Lower lobe of right lung (tissue), 2 donors: Measurements from ENCODE around the gene CEND1. TPM values are rescaled to one million over a fixed set of nuclear protein-coding genes. Genes with fewer than 3 reads are reported as not detected.

Experiments
- ATAC-seq, 2 donors: fragments of 200-7000 bp; cut with Tn5 transposase; one replicate each; pipeline ENCODE4 v1.9.1; 2020 to 2022; ENCODE audit warnings: mild to moderate bottlenecking in 2 of 2, moderate library complexity in 2 of 2
- DNase-seq: peaks from one replicate; pipeline ENCODE4 v3.0.0-alpha.2; 2020
- H3K27ac ChIP-seq: fragments of 200-600 bp; one replicate; pipeline ENCODE4 v1.8.0; 2022
- H3K27me3 ChIP-seq: fragments of 200-600 bp; one replicate; pipeline ENCODE4 v1.8.0; 2022; ENCODE audit warnings: low read depth
- H3K36me3 ChIP-seq: fragments of 200-600 bp; one replicate; pipeline ENCODE4 v1.8.0; 2022; ENCODE audit warnings: mild to moderate bottlenecking
- H3K4me1 ChIP-seq: fragments of 200-600 bp; one replicate; pipeline ENCODE4 v1.8.0; 2022
- H3K4me3 ChIP-seq: fragments of 200-600 bp; one replicate; pipeline ENCODE4 v1.8.0; 2022; ENCODE audit warnings: mild to moderate bottlenecking
- H3K9me3 ChIP-seq: fragments of 200-600 bp; one replicate; pipeline ENCODE4 v1.8.0; 2022
- intact Hi-C: fragments of 100-400 bp; cut with DNase I; formaldehyde crosslinking; loops from one replicate; pipeline ENCODE4 v1.11.0; 2022
- total RNA-seq: library from RNA; stranded (reverse); fragmentation: NEBNext Ultra II Directional; extraction: Animal tissue kit (Norgen Biotek cat#: 25700); gene quantifications from one replicate; pipeline ENCODE4 v1.2.1, GENCODE V29; 2021
- TF ChIP-seq, protein P1 (sequence below): fragments of 200-600 bp; IDR thresholded peaks from one replicate; pipeline ENCODE4 v1.8.0; 2022; ENCODE audit warnings: antibody characterized with exemption, mild to moderate bottlenecking
- donor health status: DM: no; HTN: yes; CAD: no; lungs with severe emphysema.

Gene CEND1
- total RNA-seq, 1 donor from 2014 or later, result not detected

DNA sequence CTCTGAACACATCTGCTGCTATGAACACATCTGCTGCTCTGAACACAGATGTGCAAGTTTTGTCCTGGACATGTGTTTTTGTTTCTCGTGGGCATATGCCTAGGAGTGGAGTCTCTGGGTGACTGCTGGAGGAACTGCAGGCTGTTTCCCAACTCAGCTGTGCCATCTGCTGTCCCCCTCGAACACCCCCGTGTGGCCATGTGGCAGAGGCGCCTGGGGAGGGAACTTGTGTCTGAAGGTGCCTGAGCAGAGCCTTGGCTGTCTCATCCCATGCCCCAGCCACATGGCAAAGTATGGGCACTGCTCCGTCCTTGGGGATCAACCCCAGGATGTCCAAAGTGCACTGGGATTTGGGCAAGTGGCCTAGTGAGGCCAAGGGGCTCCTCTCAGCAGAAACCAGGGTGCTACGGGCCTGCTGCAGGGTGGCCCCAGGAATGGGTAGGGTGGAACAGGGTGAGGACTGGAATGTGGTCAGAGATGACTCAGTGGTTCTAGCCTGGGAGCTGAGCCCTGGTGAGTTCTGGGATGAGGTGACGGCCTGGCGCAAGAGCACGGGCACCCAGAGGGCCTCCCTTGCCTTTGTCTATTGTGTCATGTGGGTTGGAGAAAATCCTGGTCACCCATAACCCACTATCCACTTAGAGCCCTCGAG is 27.3 kb downstream of the CEND1 start:
- DNase-seq (peak; percentile 58), ATAC-seq (peak; percentile 80 to 82)
- TF ChIP-seq, protein P1, sequence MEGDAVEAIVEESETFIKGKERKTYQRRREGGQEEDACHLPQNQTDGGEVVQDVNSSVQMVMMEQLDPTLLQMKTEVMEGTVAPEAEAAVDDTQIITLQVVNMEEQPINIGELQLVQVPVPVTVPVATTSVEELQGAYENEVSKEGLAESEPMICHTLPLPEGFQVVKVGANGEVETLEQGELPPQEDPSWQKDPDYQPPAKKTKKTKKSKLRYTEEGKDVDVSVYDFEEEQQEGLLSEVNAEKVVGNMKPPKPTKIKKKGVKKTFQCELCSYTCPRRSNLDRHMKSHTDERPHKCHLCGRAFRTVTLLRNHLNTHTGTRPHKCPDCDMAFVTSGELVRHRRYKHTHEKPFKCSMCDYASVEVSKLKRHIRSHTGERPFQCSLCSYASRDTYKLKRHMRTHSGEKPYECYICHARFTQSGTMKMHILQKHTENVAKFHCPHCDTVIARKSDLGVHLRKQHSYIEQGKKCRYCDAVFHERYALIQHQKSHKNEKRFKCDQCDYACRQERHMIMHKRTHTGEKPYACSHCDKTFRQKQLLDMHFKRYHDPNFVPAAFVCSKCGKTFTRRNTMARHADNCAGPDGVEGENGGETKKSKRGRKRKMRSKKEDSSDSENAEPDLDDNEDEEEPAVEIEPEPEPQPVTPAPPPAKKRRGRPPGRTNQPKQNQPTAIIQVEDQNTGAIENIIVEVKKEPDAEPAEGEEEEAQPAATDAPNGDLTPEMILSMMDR, result no peak
- intact Hi-C loops, result no loop called here
- H3K9me3 ChIP-seq, result no peaks in the 10 kb centered on the region
- peaks cover 6% of the 10 kb centered on the region for H3K4me1 ChIP-seq
- H3K36me3 ChIP-seq, result peaks cover 94% of the 10 kb centered on the region
- H3K4me3 ChIP-seq, result no peak overlapping the region
- no peaks in the 10 kb centered on the region for H3K27me3 ChIP-seq
- H3K27ac ChIP-seq, result peak overlapping the region; percentile 62

DNA sequence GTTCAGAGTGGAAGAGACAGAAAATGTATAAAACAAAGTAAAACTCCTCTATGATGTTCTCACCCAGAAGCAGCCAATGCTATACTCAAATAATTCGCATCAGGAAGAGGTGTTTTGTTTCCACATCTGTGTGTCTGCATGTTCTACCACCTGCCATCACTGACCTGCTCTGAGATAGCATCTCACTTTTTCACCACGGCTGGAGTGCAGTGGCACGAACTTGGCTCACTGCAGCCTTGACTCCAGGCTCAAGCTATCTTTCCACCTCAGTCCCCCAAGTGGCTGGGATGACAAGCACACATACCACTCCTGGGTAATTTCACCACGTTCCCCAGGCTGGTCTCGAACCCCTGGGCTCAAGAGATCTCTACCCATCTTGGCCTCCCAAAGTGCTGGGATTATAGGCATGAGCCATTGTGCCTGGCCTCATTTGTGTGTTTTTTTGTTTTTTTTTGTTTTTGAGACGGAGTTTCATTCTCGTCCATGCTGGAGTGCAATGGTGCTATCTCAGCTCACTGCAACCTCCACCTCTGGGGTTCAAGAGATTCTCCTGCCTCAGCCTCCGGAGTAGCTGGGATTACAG is 28.3 kb downstream of the CEND1 start:
- intact Hi-C loops, result no loop called here
- no peak for ATAC-seq
- Histone ChIP-seq H3K4me1 (peaks cover 6% of the 10 kb centered on the region), H3K4me3 (no peak overlapping the region), H3K27ac (no peak overlapping the region), H3K9me3 (no peaks in the 10 kb centered on the region), H3K27me3 (no peaks in the 10 kb centered on the region), H3K36me3 (peaks cover 95% of the 10 kb centered on the region)
- no peak for DNase-seq
- TF ChIP-seq, protein P1, result no peak

DNA sequence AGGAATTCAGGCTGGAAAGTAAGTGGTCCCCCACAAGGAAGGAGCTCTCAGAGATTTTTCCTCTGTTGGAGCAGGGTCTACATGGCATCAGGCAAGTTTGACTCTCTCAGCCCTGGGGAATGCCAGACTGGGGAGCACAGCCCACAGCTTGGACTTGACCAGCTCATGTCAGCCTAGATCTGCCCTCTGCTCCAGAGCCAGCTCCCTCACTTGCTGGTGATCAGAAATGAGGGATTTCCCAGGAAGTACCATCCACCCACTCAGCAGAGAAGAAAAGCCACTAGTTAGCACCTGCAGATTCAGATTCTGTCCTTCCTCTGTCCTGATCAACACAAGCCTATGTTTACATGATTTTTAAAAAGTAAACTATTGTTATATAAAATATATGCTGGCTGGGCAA is 29.7 kb downstream of the CEND1 start:
- ATAC-seq (no peak), DNase-seq (no peak)
- intact Hi-C loops, result no loop called here
- no peaks in the 10 kb centered on the region for H3K9me3 ChIP-seq
- H3K27me3 ChIP-seq, result no peaks in the 10 kb centered on the region
- H3K27ac ChIP-seq, result no peak overlapping the region
- peaks cover 92% of the 10 kb centered on the region for H3K36me3 ChIP-seq
- H3K4me3 ChIP-seq, result no peak overlapping the region
- TF ChIP-seq, protein P1, result no peak
- peaks cover 6% of the 10 kb centered on the region for H3K4me1 ChIP-seq

DNA sequence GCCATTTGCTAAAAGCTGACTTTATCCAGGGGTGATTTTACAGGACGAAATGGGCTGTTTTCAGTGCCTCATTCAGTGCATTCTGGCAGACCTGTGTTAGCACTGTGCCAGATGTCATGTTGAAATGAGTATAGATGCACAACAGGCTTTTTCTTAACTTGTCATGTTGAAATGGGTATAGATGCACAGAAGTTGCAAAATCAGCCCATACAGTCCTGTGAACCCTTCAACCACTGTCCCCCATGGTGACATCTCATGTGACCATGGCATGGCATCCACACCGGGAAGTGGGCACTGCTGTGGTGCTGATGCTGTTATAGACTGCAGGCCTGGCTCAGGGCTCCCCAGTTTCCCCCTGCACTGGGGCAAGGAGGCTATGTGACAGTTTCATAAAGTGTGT is 40.2 kb downstream of the CEND1 start:
- peaks cover 32% of the 10 kb centered on the region for H3K4me1 ChIP-seq
- peak overlapping the region; percentile 3 for H3K4me3 ChIP-seq
- no peaks in the 10 kb centered on the region for H3K27me3 ChIP-seq
- TF ChIP-seq, protein P1, result no peak
- DNase-seq (peak; percentile 71), ATAC-seq (no peak)
- intact Hi-C loops, result no loop called here
- H3K9me3 ChIP-seq, result no peaks in the 10 kb centered on the region
- peaks cover 7% of the 10 kb centered on the region for H3K36me3 ChIP-seq
- no peak overlapping the region for H3K27ac ChIP-seq

DNA sequence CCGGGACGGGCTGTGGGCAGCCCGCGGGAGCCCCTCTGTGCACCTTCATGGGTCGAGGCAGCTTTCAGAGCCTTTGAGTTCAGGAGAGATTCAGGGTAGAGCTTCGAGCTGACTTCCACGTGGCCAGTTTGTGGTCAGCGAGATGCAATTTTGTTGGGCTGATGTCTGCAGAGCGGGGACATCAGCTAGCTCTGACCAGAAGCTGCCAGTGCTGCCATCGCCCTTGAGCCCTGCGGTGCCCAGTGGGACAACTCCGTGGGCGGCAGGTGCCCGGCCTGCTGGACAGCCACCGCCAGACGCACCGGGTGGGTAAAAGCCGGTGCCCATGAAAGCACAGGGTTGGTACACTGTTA is 41.9 kb downstream of the CEND1 start:
- peak; percentile 60 for DNase-seq
- Histone ChIP-seq H3K27me3 (no peaks in the 10 kb centered on the region), H3K9me3 (no peaks in the 10 kb centered on the region), H3K4me1 (peaks cover 32% of the 10 kb centered on the region), H3K36me3 (peaks cover 7% of the 10 kb centered on the region), H3K27ac (peak overlapping the region; percentile 93), H3K4me3 (peak overlapping the region; percentile 93)
- intact Hi-C loops, result no loop called here
- TF ChIP-seq, protein P1, result no peak
- ATAC-seq, result peak; percentile 41
